H1 (cell line): ENCODE data around the gene SFXN1. TPM values are rescaled to one million over a fixed set of nuclear protein-coding genes. Genes with fewer than 3 reads are reported as not detected.
A peak's percentile ranks its signal among the peaks of the same experiment; 100 is the strongest.

ENCODE experiments used
- CTCF ChIA-PET: fragments of 300-600 bp; sonication (Branson Sonifier 250); formaldehyde crosslinking; loops from one replicate; lab custom pipeline; 2021; ENCODE audit not compliant: partially characterized antibody; lab: Charles Lee
- POLR2A ChIA-PET: fragments of 300-600 bp; sonication (Branson Sonifier 250); formaldehyde crosslinking; loops from one replicate; lab custom pipeline; 2021; ENCODE audit warnings: inconsistent platforms; ENCODE audit not compliant: partially characterized antibody; lab: Charles Lee
- DNase-seq, 2 experiments: peaks; one replicate each; pipeline versions ENCODE4 v3.0.0 to v3.0.0-alpha.2; 2010 to 2022; ENCODE audit warnings: low spot score in 2 of 2, low read depth in 1 of 2, mixed read lengths in 1 of 2
- FAIRE-seq: peaks from 2 replicates; lab custom pipeline; 2011; peaks lifted over from hg19 to GRCh38; lab: Jason Lieb, UNC
- H2AFZ ChIP-seq: 2 replicates; pipeline ENCODE4 v1.8.1; 2012; ENCODE audit warnings: low read length, inconsistent platforms
- H2AK5ac ChIP-seq: 2 replicates; pipeline ENCODE4 v1.6.1; 2013; ENCODE audit warnings: low read depth, low read length
- H2BK120ac ChIP-seq: replicated peaks from 2 replicates; pipeline ENCODE3; 2013; ENCODE audit warnings: low read depth, low read length, inconsistent platforms
- H2BK12ac ChIP-seq: 2 replicates; pipeline ENCODE4 v1.6.1; 2013; ENCODE audit warnings: low read depth, low read length
- H2BK15ac ChIP-seq: 2 replicates; pipeline ENCODE4 v1.6.1; 2013; ENCODE audit warnings: low read length
- H2BK20ac ChIP-seq: 2 replicates; pipeline ENCODE4 v1.6.1; 2013; ENCODE audit warnings: low read length
- H2BK5ac ChIP-seq: 2 replicates; pipeline ENCODE4 v1.6.1; 2013; ENCODE audit warnings: low read depth, low read length
- H3K14ac ChIP-seq: 2 replicates; pipeline ENCODE4 v1.6.1; 2013; ENCODE audit warnings: inconsistent platforms; ENCODE audit not compliant: insufficient read length
- H3K18ac ChIP-seq: 2 replicates; pipeline ENCODE4 v1.6.1; 2013; ENCODE audit warnings: low read length; ENCODE audit errors: extremely low read depth
- H3K23ac ChIP-seq: 2 replicates; pipeline ENCODE4 v1.6.1; 2013; ENCODE audit warnings: inconsistent platforms; ENCODE audit not compliant: insufficient read length
- H3K23me2 ChIP-seq: 2 replicates; pipeline ENCODE4 v1.6.1; 2013; ENCODE audit warnings: low read depth, low read length
- H3K27ac ChIP-seq: 2 replicates; pipeline ENCODE4 v1.6.1; 2011; ENCODE audit warnings: low read depth, low read length, inconsistent platforms
- H3K27me3 ChIP-seq, 4 experiments: replicated peaks in 1 of 4; 1 replicate in 1 of 4; 2 replicates in 3 of 4; pipeline versions ENCODE4 v1.6.1 to v1.8.1; 2011 to 2013; ENCODE audit warnings: low read length in 3 of 4, mild to moderate bottlenecking in 3 of 4, inconsistent platforms in 2 of 4, mixed read lengths in 2 of 4, moderate library complexity in 1 of 4; ENCODE audit not compliant: control insufficient read depth in 3 of 4, insufficient read depth in 3 of 4; ENCODE audit errors: extremely low read depth in 1 of 4
- H3K36me3 ChIP-seq, 4 experiments: 2 replicates each; pipeline versions ENCODE4 v1.6.1 to v1.8.1; 2011 to 2013; ENCODE audit warnings: mild to moderate bottlenecking in 4 of 4, low read length in 3 of 4, moderate library complexity in 2 of 4, control low read depth in 1 of 4, inconsistent platforms in 1 of 4; ENCODE audit not compliant: insufficient read depth in 4 of 4, control insufficient read depth in 2 of 4
- H3K4ac ChIP-seq: replicated peaks from 2 replicates; pipeline ENCODE3; 2013; ENCODE audit warnings: low read length, low read depth, mixed read lengths, inconsistent platforms; ENCODE audit not compliant: insufficient read length
- H3K4me1 ChIP-seq, 4 experiments: replicated peaks in 1 of 4; 1 replicate in 1 of 4; 2 replicates in 3 of 4; pipeline versions ENCODE4 v1.6.1 to v1.8.1; 2011 to 2013; ENCODE audit warnings: low read length in 3 of 4, inconsistent platforms in 2 of 4, mixed read lengths in 1 of 4; ENCODE audit not compliant: insufficient read depth in 4 of 4, control insufficient read depth in 3 of 4
- H3K4me2 ChIP-seq, 2 experiments: 2 replicates each; pipeline versions ENCODE4 v1.6.1 to v1.8.1; 2011 to 2013; ENCODE audit warnings: low read depth in 2 of 2, low read length in 2 of 2, control low read depth in 1 of 2, inconsistent platforms in 1 of 2, mild to moderate bottlenecking in 1 of 2; ENCODE audit not compliant: insufficient read depth in 1 of 2
- H3K4me3 ChIP-seq, 4 experiments: fragments of 200-600, 300-600 bp in 1 of 4; sonication (generic), shearing (Covaris generic), sonication (Bioruptor Twin) in 1 of 4; 2 replicates each; pipeline versions ENCODE4 v1.5.1 to v1.8.1; 2011 to 2016; ENCODE audit warnings: low read length in 4 of 4, low read depth in 3 of 4, control low read depth in 2 of 4, inconsistent platforms in 2 of 4, mild to moderate bottlenecking in 2 of 4, mixed read lengths in 1 of 4, moderate library complexity in 1 of 4; ENCODE audit not compliant: insufficient read depth in 2 of 4; ENCODE audit errors: extremely low read depth in 1 of 4
- H3K56ac ChIP-seq: replicated peaks from 2 replicates; pipeline ENCODE3; 2013; ENCODE audit warnings: low read depth, mild to moderate bottlenecking, mixed read lengths, low read length, inconsistent platforms; ENCODE audit not compliant: insufficient read length
- H3K79me1 ChIP-seq: 2 replicates; pipeline ENCODE4 v1.6.1; 2013; ENCODE audit warnings: low read depth, low read length, control low read depth
- H3K79me2 ChIP-seq, 2 experiments: 2 replicates each; pipeline versions ENCODE4 v1.6.1 to v1.8.1; 2012 to 2013; ENCODE audit warnings: low read length in 2 of 2, mild to moderate bottlenecking in 2 of 2, inconsistent platforms in 1 of 2; ENCODE audit not compliant: insufficient read depth in 2 of 2, control insufficient read depth in 1 of 2
- H3K9ac ChIP-seq, 4 experiments: replicated peaks in 1 of 4; 1 replicate in 1 of 4; 2 replicates in 3 of 4; pipeline versions ENCODE4 v1.6.1 to v1.8.1; 2011 to 2013; ENCODE audit warnings: low read depth in 3 of 4, low read length in 3 of 4, control low read depth in 2 of 4, mild to moderate bottlenecking in 2 of 4, moderate library complexity in 2 of 4, inconsistent platforms in 1 of 4; ENCODE audit errors: extremely low read depth in 1 of 4
- H3K9me3 ChIP-seq, 2 experiments: 2 replicates each; pipeline versions ENCODE4 v1.6.1 to v1.8.1; 2012 to 2013; ENCODE audit warnings: mild to moderate bottlenecking in 2 of 2, moderate library complexity in 2 of 2, control low read depth in 1 of 2, inconsistent platforms in 1 of 2, low read depth in 1 of 2, low read length in 1 of 2, mixed read lengths in 1 of 2; ENCODE audit not compliant: insufficient read depth in 2 of 2
- H4K20me1 ChIP-seq, 2 experiments: replicated peaks in 1 of 2; 2 replicates each; pipeline versions ENCODE3 to v1.8.1; 2011 to 2013; ENCODE audit warnings: inconsistent platforms in 2 of 2, low read length in 2 of 2, mild to moderate bottlenecking in 1 of 2; ENCODE audit not compliant: insufficient read depth in 2 of 2, control insufficient read depth in 1 of 2
- H4K5ac ChIP-seq: 2 replicates; pipeline ENCODE4 v1.6.1; 2013; ENCODE audit warnings: low read length, low read depth, mixed read lengths, inconsistent platforms; ENCODE audit not compliant: insufficient read length
- H4K8ac ChIP-seq: 2 replicates; pipeline ENCODE4 v1.8.0; 2013; ENCODE audit warnings: mild to moderate bottlenecking, moderate library complexity, low read length, inconsistent platforms; ENCODE audit not compliant: insufficient read depth; ENCODE audit errors: extremely low read depth
- H4K91ac ChIP-seq: replicated peaks from 2 replicates; pipeline ENCODE3; 2013; ENCODE audit warnings: low read length, mixed read lengths, inconsistent platforms; ENCODE audit not compliant: insufficient read length
- MAFK ChIP-seq: IDR thresholded peaks from 2 replicates; pipeline ENCODE4 v1.6.1; 2012; ENCODE audit warnings: low read depth, mild to moderate bottlenecking, improper control_type of control experiment, low read length
- SIN3A ChIP-seq, 2 experiments: IDR thresholded peaks in 1 of 2; conservative IDR thresholded peaks in 1 of 2; 2 replicates each; pipeline ENCODE4 v1.6.1; 2011 to 2012; ENCODE audit warnings: low read length in 2 of 2, improper control_type of control experiment in 1 of 2, low read depth in 1 of 2, mild to moderate bottlenecking in 1 of 2
- WGBS, 2 experiments: shearing (Covaris generic) in 1 of 2; methylation state at CpG; one replicate each; pipeline versions ENCODE4 v1.1.6 to v1.1.7; 2013 to 2015; ENCODE audit warnings: low lambda C conversion rate in 2 of 2, mixed read lengths in 2 of 2, inconsistent platforms in 1 of 2, low coverage in 1 of 2, missing lambda C conversion rate in 1 of 2; ENCODE audit not compliant: insufficient replicate concordance in 2 of 2, insufficient coverage in 1 of 2, insufficient read length in 1 of 2; ENCODE audit errors: extremely low coverage in 1 of 2, missing lambda C conversion rate in 1 of 2; 5-methylcytosine and 5-hydroxymethylcytosine counted together
- polyA plus RNA-seq, 7 experiments: library from polyadenylated mRNA; depleted of rRNA in 3 of 7; stranded (reverse) in 5 of 7; unstranded in 2 of 7; fragments of >200 nt in 5 of 7; fragments of 200-250 nt in 2 of 7; gene quantifications; 1 replicate in 5 of 7; 2 replicates in 1 of 7; 4 replicates in 1 of 7; pipeline versions ENCODE4 v1.2.1 to v1.2.3, GENCODE V29; 2011 to 2013; ENCODE audit warnings: missing spikeins in 2 of 7, mixed read lengths in 2 of 7
- total RNA-seq: library from RNA; stranded (reverse); fragmentation: NEBNext Ultra II Directional; extraction: Animal tissue kit (Norgen Biotek cat#: 25700); gene quantifications from 2 replicates; pipeline ENCODE4 v1.2.1, GENCODE V29; 2021

Gene SFXN1
- total and polyA plus RNA-seq, 2 of the 8 experiments (the other 6 are each of a cell fraction or from before 2014, with no cell fraction given): 72.7 to 97.6 TPM

DNA sequence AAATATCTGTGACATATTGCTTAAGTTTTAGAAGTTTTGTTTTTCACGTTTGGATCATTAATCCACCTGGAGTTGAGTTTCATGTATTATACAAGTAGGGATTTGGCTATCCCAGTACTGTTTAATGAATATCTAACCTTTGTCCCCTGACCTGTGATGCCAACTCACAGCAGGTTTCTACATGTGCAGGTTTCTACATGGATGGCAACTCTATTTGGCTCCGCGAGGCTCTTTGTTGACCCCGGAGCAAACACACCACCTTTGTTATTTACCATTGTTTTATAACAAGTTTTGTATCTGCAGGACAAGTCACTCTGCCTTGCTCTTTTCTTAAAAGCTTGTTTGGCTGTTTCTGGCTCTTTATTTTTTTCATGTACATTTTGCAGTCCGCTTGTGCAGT, 920 bp upstream of the SFXN1 start:
- H3K36me3 ChIP-seq: peaks cover 2 to 5% (median 5%) of the 10 kb centered on the region in 4 experiments; a peak in 4 of 8 replicates
- H4K5ac ChIP-seq: no peak overlapping the region
- no peak overlapping the region for H3K27ac ChIP-seq
- peaks cover 12 to 35% of the 10 kb centered on the region in 2 experiments for H3K79me2 ChIP-seq
- no peak overlapping the region for H2BK12ac ChIP-seq
- ChIA-PET CTCF (interaction anchor here (0.6 to 2.2 kb wide), 3 partner anchors 13 to 19 kb away, joined by 3 to 13 read pairs (median 3); no protein-coding TSS in a partner anchor), POLR2A (interaction anchor here (0.9 to 1.0 kb wide), 5 partner anchors 7 to 52 kb away, joined by 3 to 4 read pairs (median 3); no protein-coding TSS in a partner anchor)
- H2BK20ac ChIP-seq: no peak overlapping the region
- TF ChIP-seq MAFK (no peak), SIN3A (conservative IDR thresholded peaks at IDR 0.05 in 1 of 2, IDR thresholded peaks at IDR 0.05 in 1 of 2; ENCODE audit: low read depth in 1 of 2, low read length in 2 of 2) (no peak)
- H3K4me1 ChIP-seq: peaks cover 2 to 6% (median 4%) of the 10 kb centered on the region in 4 experiments; a peak in 6 of 7 replicates
- peaks cover 12% of the 10 kb centered on the region for H3K23me2 ChIP-seq
- H4K20me1 ChIP-seq: peaks cover 9 to 12% of the 10 kb centered on the region in 2 experiments
- H4K8ac ChIP-seq: no peak overlapping the region
- H3K9ac ChIP-seq: no peak overlapping the region
- FAIRE-seq (no peak), DNase-seq (no peak)
- H3K4me3 ChIP-seq: peak overlapping the region in 1 of 4 experiments; percentile 82; a peak in 1 of 8 replicates
- H3K27me3 ChIP-seq: peaks cover 0 to 6% (median 2%) of the 10 kb centered on the region in 4 experiments; a peak in 2 of 7 replicates
- H3K23ac ChIP-seq: no peak overlapping the region
- H3K79me1 ChIP-seq: peaks cover 7% of the 10 kb centered on the region
- H2BK15ac ChIP-seq: no peak overlapping the region
- no peak overlapping the region for H3K14ac ChIP-seq
- H3K18ac ChIP-seq: no peak overlapping the region
- no peak overlapping the region for H3K4ac ChIP-seq
- 92% methylated on average over 5 of the region's 5 CpGs; no CpG with 5 or more reads in 1 of the 2 experiments for WGBS, 2 experiments
- no peaks in the 10 kb centered on the region for H3K9me3 ChIP-seq
- no peak overlapping the region for H4K91ac ChIP-seq
- no peak overlapping the region for H2BK120ac ChIP-seq
- H2AK5ac ChIP-seq: no peak overlapping the region
- H3K56ac ChIP-seq: no peak overlapping the region
- H2AFZ ChIP-seq: no peak overlapping the region
- H3K4me2 ChIP-seq: peak overlapping the region in 1 of 2 experiments; percentile 99; a peak in 1 of 4 replicates
- H2BK5ac ChIP-seq: no peak overlapping the region
